HG03196 (cell line): ENCODE measurements around the gene WDR47.

ENCODE experiments used
- ATAC-seq: cut with Tn5 transposase; IDR thresholded peaks from one replicate; pipeline ENCODE4 v1.9.1; 2021; ENCODE audit not compliant: unreplicated experiment

WDR47 gene

DNA sequence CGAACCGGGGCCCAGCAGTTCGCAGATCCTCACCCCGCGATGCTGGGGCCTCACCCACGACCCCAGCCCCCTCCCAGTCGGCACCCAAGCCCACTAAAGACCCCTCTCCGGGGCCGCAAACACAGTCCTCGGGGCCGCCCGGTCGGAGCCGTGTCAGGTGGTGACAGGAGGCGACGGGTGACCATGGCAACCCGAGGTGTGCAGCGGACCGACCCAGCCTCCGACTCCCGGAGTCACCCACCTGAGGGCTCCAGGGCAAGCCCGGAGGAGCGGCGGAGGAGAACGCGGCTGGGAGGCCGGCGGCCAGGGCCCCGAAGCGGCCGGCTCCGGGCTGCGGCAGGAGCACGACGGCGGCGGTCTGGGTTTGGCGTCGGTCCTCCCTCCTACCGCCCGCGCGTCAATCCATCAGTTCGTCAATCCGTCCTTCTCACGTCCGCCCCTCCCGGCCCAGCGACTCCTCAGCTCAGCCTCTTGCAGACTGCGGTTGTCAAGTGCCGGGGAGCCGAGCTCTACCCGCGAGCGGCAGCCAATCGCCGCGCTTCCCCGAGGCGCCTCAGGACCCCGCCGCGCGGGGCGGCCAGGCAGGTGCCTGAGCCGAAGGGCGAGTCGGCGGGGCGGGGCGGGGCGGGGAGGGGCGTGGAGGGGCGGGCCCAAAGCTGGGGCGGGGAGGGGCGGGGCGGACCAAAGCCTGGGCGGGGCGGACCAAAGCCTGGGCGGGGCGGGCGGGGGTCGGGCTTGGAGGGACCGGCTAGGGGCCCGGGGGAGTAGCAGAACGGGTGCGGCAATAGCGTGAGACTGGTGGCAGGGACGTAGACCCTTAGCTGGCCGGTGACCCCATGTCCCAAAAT lies at the start of gene WDR47:
Gene WDR47, minus strand, starts transcription at position 482 of the 848 bp plus-strand sequence. CDS start 18,590 bp downstream, outside the sequence.
- ATAC-seq, result peak; percentile 97

- ATAC-seq, result peak; percentile 40
Measured at GRCh38 chr1:109091078-109091838, 49.4 kb upstream of the WDR47 start.

DNA sequence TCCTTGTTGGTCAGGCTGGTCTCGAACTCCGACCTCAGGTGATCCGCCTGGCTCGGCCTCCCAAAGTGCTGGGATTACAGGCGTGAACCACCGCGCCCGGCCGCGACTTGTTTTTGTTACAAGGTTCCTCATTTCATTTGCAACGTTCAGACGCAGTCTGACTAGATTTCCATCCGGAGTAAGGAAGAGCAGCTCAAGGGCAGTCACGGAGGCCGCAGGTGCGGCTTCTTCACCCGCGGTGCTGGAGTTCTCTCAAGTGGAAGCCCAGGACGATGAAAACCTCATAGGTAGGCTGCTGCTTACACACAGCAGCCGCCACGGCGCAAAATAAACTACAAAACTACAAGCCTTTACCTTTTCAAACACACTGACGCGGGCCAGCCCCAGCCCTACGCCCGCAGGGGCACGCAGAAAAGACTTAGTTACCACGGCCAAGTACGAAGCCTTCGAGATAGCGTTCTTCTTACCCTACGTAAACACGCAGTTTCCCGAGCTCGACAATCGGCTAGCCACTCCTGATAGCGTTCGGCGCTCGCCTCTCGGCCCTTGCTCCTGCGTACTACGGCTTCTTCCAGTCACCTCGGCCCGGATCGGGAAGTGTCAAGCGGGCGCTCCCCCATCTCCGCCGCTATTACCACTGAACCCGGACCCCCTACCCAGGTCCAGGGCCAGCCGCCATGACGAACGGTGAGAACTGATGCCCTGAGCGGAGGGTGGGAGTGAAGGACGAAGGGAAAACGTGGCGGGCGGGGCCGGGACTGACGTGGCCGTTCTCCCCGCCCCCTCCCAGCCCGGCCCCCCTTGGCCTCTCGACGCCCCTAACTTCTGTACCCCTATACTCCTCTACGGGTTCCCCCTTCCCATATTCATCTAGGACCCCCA lies 48.5 kb upstream of the WDR47 start, which contains the start of gene TMEM167B:
Gene TMEM167B, plus strand, starts transcription at position 569 of the 882 bp plus-strand sequence. Its CDS starts 109 bp downstream, at position 678.
- ATAC-seq, result peak; percentile 89

DNA sequence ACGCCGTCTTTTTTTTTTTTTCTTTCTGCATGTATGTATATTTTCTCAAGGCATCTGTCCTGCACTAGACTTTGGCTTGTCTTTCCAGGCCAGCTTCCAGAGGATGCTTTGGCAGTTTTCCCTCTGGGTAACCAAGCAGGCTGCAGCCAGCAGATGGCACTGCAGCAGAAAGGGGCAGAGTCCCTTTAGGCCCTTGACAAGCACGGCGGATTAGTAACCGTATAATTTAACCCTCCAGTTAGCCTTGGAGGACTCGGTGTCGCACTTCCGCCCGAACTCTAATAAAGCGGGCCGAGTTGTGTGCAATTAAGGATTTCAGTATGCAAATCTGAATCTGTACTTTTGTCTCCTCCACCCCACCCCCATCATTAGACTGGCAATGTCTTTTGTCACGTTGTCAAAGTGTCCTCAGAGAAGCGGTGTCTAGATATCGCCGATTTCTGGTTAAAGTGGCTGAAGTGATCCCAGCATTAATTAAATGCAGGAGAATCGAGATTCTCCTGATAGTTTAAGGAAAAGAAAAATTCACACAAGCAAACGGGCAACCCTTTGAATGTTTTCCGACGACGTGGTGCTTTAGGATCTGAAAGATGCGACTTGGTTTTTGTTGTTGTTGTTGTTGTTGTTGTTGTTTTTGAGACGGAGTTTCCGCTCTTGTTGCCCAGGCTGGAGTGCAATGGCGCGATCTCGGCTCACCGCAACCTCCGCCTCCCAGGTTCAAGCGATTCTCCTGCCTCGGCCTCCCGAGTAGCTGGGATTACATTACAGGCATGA lies 47.5 kb upstream of the WDR47 start:
- no peak for ATAC-seq

- ATAC-seq, result no peak
Measured at GRCh38 chr1:109084563-109085517, 42.9 kb upstream of the WDR47 start.

DNA sequence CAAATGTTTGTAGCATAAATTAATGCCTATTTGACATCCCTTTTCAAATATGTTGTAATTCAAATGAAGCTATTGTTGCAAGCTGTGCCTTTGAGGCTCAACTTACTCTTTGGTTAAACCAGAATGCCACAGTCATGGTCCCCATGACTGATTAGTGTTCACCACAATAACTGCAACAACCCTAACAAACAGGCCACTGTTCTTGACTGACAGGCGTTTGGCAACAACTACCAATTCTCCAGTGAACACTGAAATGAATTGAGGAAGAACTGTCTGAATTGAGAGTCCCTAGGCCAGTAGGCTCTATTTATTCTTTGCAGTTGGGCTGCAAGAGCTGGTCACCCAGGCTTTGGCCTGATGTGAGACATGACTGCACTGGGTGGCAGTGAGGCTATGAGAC lies 42.0 kb upstream of the WDR47 start:
- no peak for ATAC-seq

GRCh38 chr1:109083501-109083900 lies 41.6 kb upstream of the WDR47 start:
- ATAC-seq, result no peak

- ATAC-seq, result no peak
Measured at GRCh38 chr1:109080441-109081082, 38.7 kb upstream of the WDR47 start.

DNA sequence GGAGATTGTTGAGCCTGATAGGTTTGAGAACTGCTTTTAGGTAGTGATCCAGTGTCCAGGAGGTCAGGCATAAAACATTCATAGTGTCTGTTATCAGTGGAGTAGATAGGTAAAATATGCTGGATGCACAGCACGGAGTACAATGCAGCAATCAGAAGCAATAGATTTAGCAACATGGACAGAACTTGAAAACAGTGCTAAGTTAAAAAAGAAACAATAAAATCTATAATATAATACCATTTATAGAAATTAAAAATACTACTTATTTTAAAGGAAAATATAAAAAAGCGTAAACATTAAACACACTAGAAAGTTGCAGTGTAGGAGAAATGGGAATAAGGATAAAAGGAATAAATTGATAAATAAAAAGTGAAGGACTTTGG lies 37.3 kb upstream of the WDR47 start:
- no peak for ATAC-seq

DNA sequence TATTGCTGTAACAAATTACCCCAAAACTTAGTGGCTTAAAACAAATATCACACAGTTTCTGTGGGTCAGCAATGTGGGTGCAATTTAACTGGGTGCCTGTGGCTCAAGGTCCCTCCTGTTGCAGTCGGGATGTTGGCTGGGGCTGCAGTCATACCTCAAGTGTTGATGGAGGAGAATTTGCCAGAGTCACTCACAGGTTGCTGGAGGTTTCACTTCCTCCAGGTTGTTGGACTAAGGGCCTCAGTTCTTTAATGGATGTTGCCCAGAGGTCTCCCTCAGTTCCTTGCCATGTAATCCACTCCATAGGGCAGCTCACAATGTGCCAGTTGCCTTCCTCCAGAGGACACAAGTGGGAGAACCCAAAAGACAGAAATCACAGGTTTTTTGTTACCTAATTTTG lies 36.4 kb upstream of the WDR47 start:
- no peak for ATAC-seq

GRCh38 chr1:109075531-109076490 lies 33.9 kb upstream of the WDR47 start, which contains the start of gene TAF13:
Gene TAF13 (minus strand): TSS chr1:109076003. CDS start chr1:109075947, 56 bp downstream.
- peak; percentile 99 for ATAC-seq

GRCh38 chr1:109069294-109069693 lies 27.4 kb upstream of the WDR47 start:
- no peak for ATAC-seq

DNA sequence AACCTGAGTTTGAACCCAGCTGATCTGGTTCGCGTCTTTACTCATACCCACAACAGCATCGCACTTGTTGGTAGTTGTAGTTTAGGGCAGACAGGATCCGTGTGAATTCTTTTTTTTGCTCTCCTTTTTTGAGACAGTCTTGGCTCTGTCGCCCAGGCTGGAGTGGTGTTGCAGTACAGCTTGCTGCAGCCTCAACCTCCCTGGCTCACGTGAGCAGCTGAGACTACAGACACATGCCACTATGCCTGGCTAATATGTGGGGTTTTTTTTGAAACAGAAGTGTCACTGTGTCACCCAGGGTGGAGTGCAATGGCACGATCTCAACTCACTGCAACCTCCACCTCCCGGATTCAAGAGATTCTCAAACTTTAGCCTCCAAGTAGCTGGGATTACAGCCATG lies 26.0 kb upstream of the WDR47 start:
- no peak for ATAC-seq

- no peak for ATAC-seq
Measured at GRCh38 chr1:109065137-109065536, 23.2 kb upstream of the WDR47 start.

DNA sequence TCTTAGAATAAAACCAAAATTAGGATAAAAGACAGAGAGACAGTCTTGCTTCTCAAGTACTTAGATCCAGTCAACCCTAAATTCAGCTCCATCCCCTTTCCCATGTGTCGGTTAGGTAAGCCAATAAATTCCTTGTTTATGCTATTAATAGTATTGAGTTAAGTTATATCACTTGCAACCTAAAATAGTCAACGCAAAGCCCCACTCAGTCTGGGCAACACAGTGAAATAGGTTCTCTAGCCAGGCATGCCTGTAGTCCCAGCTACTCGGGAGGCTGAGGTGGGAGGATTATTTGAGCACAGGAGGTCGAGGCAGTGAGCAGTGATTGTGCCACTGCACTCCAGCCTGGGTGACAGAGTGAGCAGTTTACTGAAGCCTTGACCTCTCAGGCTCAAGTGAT lies 19.3 kb upstream of the WDR47 start:
- ATAC-seq, result no peak

- no peak for ATAC-seq
Measured at GRCh38 chr1:109060707-109061106, 18.8 kb upstream of the WDR47 start.

GRCh38 chr1:109059026-109059425 lies 17.1 kb upstream of the WDR47 start:
- no peak for ATAC-seq
